ENCODE results near the gene ZNF382.

ZNF382 gene

DNA sequence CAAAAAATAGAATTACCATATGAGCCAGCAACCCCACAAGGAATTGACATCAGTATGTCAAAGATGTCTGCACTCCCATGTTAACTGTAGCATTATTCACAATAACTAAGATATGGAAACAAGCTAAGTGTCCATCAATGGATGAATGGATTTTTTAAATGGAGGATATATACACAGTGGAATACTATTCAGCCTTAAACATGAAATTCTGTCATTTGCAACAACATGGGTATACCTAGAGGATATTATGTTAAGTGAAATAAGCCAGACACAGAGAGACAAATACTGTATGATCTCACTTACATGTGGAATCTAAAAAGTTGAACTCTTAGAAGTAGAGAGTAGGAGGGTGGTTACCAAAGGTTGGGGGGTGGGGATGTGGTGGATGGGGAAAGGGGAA is 74.3 kb downstream of the ZNF382 start:
- no peak for DNase-seq (ENCODE audit: low read depth)
